ENCODE measurements around the gene MARCHF10. TPM values are rescaled to one million over a fixed set of nuclear protein-coding genes. Genes with fewer than 3 reads are reported as not detected.

Gene MARCHF10
- total RNA-seq, 2 donors from 2014 or later: 29.7 TPM; not detected in 1

- Histone ChIP-seq H3K4me3 (no peak overlapping the region), H3K9me3 (no peaks in the 10 kb centered on the region), H3K4me1 (replicated peaks) (peaks cover 5% of the 10 kb centered on the region), H3K36me3 (no peaks in the 10 kb centered on the region), H3K27ac (no peak overlapping the region), H3K27me3 (replicated peaks; ENCODE audit: insufficient read depth) (no peaks in the 10 kb centered on the region)
- TF ChIP-seq CTCF (IDR thresholded peaks at IDR 0.05) (no peak), POLR2A (IDR thresholded peaks at IDR 0.05) (no peak), POLR2AphosphoS5 (IDR thresholded peaks at IDR 0.05) (no peak)
- DNase-seq (ENCODE audit: low spot score): no peak
- 52% methylated on average over 1 of the region's 1 CpG for WGBS
- intact Hi-C loops (cut with DNase I): no loop called here
Observed at GRCh38 chr17:62656446-62656845, 151.7 kb downstream of the MARCHF10 start.

GRCh38 chr17:62655656-62656055, 152.5 kb downstream of the MARCHF10 start:
- no peak overlapping the region for H3K27ac ChIP-seq
- H3K9me3 ChIP-seq: no peaks in the 10 kb centered on the region
- WGBS: 70% methylated on average over 6 of the region's 6 CpGs
- H3K4me3 ChIP-seq: no peak overlapping the region
- DNase-seq (ENCODE audit: low spot score): no peak
- no peaks in the 10 kb centered on the region for H3K36me3 ChIP-seq
- peaks cover 5% of the 10 kb centered on the region for H3K4me1 ChIP-seq (replicated peaks)
- TF ChIP-seq POLR2A (IDR thresholded peaks at IDR 0.05): no peak
- no peak for TF ChIP-seq POLR2AphosphoS5 (IDR thresholded peaks at IDR 0.05)
- no peak for TF ChIP-seq CTCF (IDR thresholded peaks at IDR 0.05)
- intact Hi-C loops (cut with DNase I): no loop called here
- H3K27me3 ChIP-seq (replicated peaks; ENCODE audit: insufficient read depth): no peaks in the 10 kb centered on the region

- WGBS: 18% methylated on average over 16 of the region's 19 CpGs
- H3K27me3 ChIP-seq (replicated peaks; ENCODE audit: insufficient read depth): no peaks in the 10 kb centered on the region
Observed at GRCh38 chr17:62653826-62654761, 154.0 kb downstream of the MARCHF10 start.

GRCh38 chr17:62653002-62653825, 154.9 kb downstream of the MARCHF10 start:
- Histone ChIP-seq H3K36me3 (no peaks in the 10 kb centered on the region), H3K4me1 (replicated peaks) (peaks cover 5% of the 10 kb centered on the region), H3K27ac (peak overlapping the region; percentile 72 to 76), H3K9me3 (no peaks in the 10 kb centered on the region), H3K27me3 (replicated peaks; ENCODE audit: insufficient read depth) (no peaks in the 10 kb centered on the region), H3K4me3 (peak overlapping the region; percentile 34 to 39)
- DNase-seq (ENCODE audit: low spot score): no peak
- whole genome bisulfite sequencing: 4% methylated on average over 28 of the region's 30 CpGs
- TF ChIP-seq CTCF (IDR thresholded peaks at IDR 0.05) (no peak), POLR2A (IDR thresholded peaks at IDR 0.05) (no peak), POLR2AphosphoS5 (IDR thresholded peaks at IDR 0.05) (no peak)
- intact Hi-C loops (cut with DNase I): loop anchor here (2.0 kb wide), 1 partner anchor 26 kb away; the partner anchor contains the start of gene MRC2

More at GRCh38 chr17:62653826-62654761, 154.0 kb downstream of the MARCHF10 start:
- Histone ChIP-seq H3K36me3 (no peaks in the 10 kb centered on the region), H3K4me3 (no peak overlapping the region), H3K27ac (peak overlapping the region in 1 of 2 donors; percentile 12), H3K4me1 (replicated peaks) (peaks cover 5% of the 10 kb centered on the region), H3K9me3 (no peaks in the 10 kb centered on the region)
- DNase-seq (ENCODE audit: low spot score): peak; percentile 19
- intact Hi-C loops (cut with DNase I): loop anchor here (2.0 kb wide), 1 partner anchor 27 kb away; the partner anchor contains the start of gene MRC2
- no peak for TF ChIP-seq POLR2AphosphoS5 (IDR thresholded peaks at IDR 0.05)
- TF ChIP-seq CTCF (IDR thresholded peaks at IDR 0.05): no peak
- TF ChIP-seq POLR2A (IDR thresholded peaks at IDR 0.05): no peak
